Activated CD4-positive, alpha-beta T cell treated with anti-CD3 and anti-CD28 coated beads, Interleukin-2, amount 50 U/mL, for 16 hours (primary cell): ENCODE results near the gene ERCC4.

Source experiments
- DNase-seq: peaks from one replicate; pipeline ENCODE4 v3.0.0-alpha.2; 2020

Gene ERCC4

GRCh38 chr16:13950821-13951547 is 31.0 kb downstream of the ERCC4 start:
- no peak for DNase-seq

- DNase-seq = no peak
Measured at GRCh38 chr16:13951611-13952010, 31.7 kb downstream of the ERCC4 start.

- DNase-seq = no peak
Measured at GRCh38 chr16:13953501-13953900, 33.5 kb downstream of the ERCC4 start.

GRCh38 chr16:13956635-13957196 is 36.8 kb downstream of the ERCC4 start:
- DNase-seq = no peak

GRCh38 chr16:13957197-13958078 is 37.5 kb downstream of the ERCC4 start:
- peak; percentile 63 for DNase-seq

- no peak for DNase-seq
Measured at GRCh38 chr16:13958474-13958873, 38.5 kb downstream of the ERCC4 start.

- no peak for DNase-seq
Measured at GRCh38 chr16:13959626-13960025, 39.7 kb downstream of the ERCC4 start.

- no peak for DNase-seq
Measured at GRCh38 chr16:13961099-13961811, 41.3 kb downstream of the ERCC4 start.

GRCh38 chr16:13962232-13962631 is 42.3 kb downstream of the ERCC4 start:
- no peak for DNase-seq

- no peak for DNase-seq
Measured at GRCh38 chr16:13968835-13969234, 48.9 kb downstream of the ERCC4 start.

- no peak for DNase-seq
Measured at GRCh38 chr16:13969711-13970110, 49.8 kb downstream of the ERCC4 start.

- DNase-seq = peak; percentile 67
Measured at GRCh38 chr16:13970708-13971422, 50.9 kb downstream of the ERCC4 start.

GRCh38 chr16:13973321-13974023 is 53.5 kb downstream of the ERCC4 start:
- no peak for DNase-seq

- no peak for DNase-seq
Measured at GRCh38 chr16:13977177-13977576, 57.2 kb downstream of the ERCC4 start.

- DNase-seq = no peak
Measured at GRCh38 chr16:13982451-13982850, 62.5 kb downstream of the ERCC4 start.

- no peak for DNase-seq
Measured at GRCh38 chr16:13983625-13984024, 63.7 kb downstream of the ERCC4 start.

- no peak for DNase-seq
Measured at GRCh38 chr16:13984794-13985193, 64.8 kb downstream of the ERCC4 start.

- no peak for DNase-seq
Measured at GRCh38 chr16:13988038-13988437, 68.1 kb downstream of the ERCC4 start.

- no peak for DNase-seq
Measured at GRCh38 chr16:13992322-13992721, 72.4 kb downstream of the ERCC4 start.

- no peak for DNase-seq
Measured at GRCh38 chr16:13992976-13993375, 73.0 kb downstream of the ERCC4 start.

- no peak for DNase-seq
Measured at GRCh38 chr16:13994239-13995106, 74.5 kb downstream of the ERCC4 start.
